K562 (cell line): Measurements from ENCODE around the gene GLIPR1L1. TPM values are rescaled to one million over a fixed set of nuclear protein-coding genes. Genes with fewer than 3 reads are reported as not detected.

ENCODE experiments used
- BMI1 ChIP-seq: fragments of 150-350 bp; IDR thresholded peaks from 2 replicates; pipeline ENCODE4 v1.6.1; 2014; ENCODE audit warnings: low read length
- BRCA1 ChIP-seq, 2 experiments: fragments of 450-650 bp in 1 of 2; sonication (generic) in 1 of 2; formaldehyde crosslinking in 1 of 2; IDR thresholded peaks; 2 replicates each; pipeline versions ENCODE4 v1.5.0 to v1.6.1; 2017 to 2020; ENCODE audit warnings: mild to moderate bottlenecking in 1 of 2, missing genetic modification reagents in 1 of 2
- DDX20 ChIP-seq: fragments of 450-650 bp; IDR thresholded peaks from 2 replicates; pipeline ENCODE4 v1.6.1; 2016; ENCODE audit warnings: missing genetic modification characterization, low read depth, mild to moderate bottlenecking, missing compliant biosample characterization, moderate library complexity
- DNMT1 ChIP-seq: fragments of 450-650 bp; IDR thresholded peaks from 2 replicates; pipeline ENCODE4 v1.6.1; 2016; ENCODE audit warnings: antibody characterized with exemption, mild to moderate bottlenecking
- ELF2 ChIP-seq: fragments of 250-450 bp; sonication (Bioruptor Pico); IDR thresholded peaks from 2 replicates; pipeline ENCODE4 v1.5.0; 2021; ENCODE audit warnings: mild to moderate bottlenecking
- JUN ChIP-seq, 2 experiments: sonication (generic) in 1 of 2; formaldehyde crosslinking in 1 of 2; IDR thresholded peaks; 2 replicates each; pipeline versions ENCODE4 v1.6.1 to v1.8.0; 2012 to 2022; ENCODE audit warnings: borderline replicate concordance in 2 of 2, mild to moderate bottlenecking in 2 of 2, improper control_type of control experiment in 1 of 2, low read depth in 1 of 2, low read length in 1 of 2, missing genetic modification reagents in 1 of 2
- MBD2 ChIP-seq: sonication (generic); IDR thresholded peaks from 2 replicates; pipeline ENCODE4 v1.6.1; 2016; ENCODE audit warnings: low read depth, borderline replicate concordance
- NELFE ChIP-seq: IDR thresholded peaks from 2 replicates; pipeline ENCODE4 v1.6.1; 2011; ENCODE audit warnings: mild to moderate bottlenecking; ENCODE audit not compliant: insufficient read depth, insufficient read length
- NFRKB ChIP-seq: fragments of 450-650 bp; IDR thresholded peaks from 2 replicates; pipeline ENCODE4 v1.6.1; 2016; ENCODE audit warnings: low read depth
- POLR3G ChIP-seq: IDR thresholded peaks from 2 replicates; pipeline ENCODE4 v1.6.1; 2011; ENCODE audit not compliant: insufficient read length, insufficient replicate concordance; ENCODE audit errors: extremely low read depth
- RB1 ChIP-seq: fragments of 450-650 bp; IDR thresholded peaks from 2 replicates; pipeline ENCODE4 v1.6.1; 2017; ENCODE audit warnings: low read depth, mild to moderate bottlenecking
- RBFOX2 ChIP-seq: fragments of 200-400 bp; formaldehyde crosslinking; IDR thresholded peaks from 2 replicates; pipeline ENCODE4 v1.6.1; 2017; ENCODE audit warnings: low read depth, mild to moderate bottlenecking, low read length, moderate library complexity
- ZNF217 ChIP-seq: sonication (generic); formaldehyde crosslinking; IDR thresholded peaks from 2 replicates; pipeline ENCODE4 v1.8.0; 2022; ENCODE audit warnings: mild to moderate bottlenecking, missing genetic modification reagents
- ZNF696 ChIP-seq: fragments of 250-450 bp; sonication (Bioruptor Pico); conservative IDR thresholded peaks from 2 replicates; pipeline ENCODE4 v1.4.0; 2020; ENCODE audit warnings: mild to moderate bottlenecking, moderate library complexity
- polyA plus RNA-seq, 8 experiments: library from polyadenylated mRNA; depleted of rRNA in 4 of 8; stranded (reverse) in 5 of 8; unstranded in 3 of 8; fragments of >200 nt; fragmentation: Nextera tagmentation in 2 of 8; fragmentation: Illumina TruSeq in 1 of 8; extraction: Ambion mirVana in 2 of 8; extraction: Trizol in 1 of 8; gene quantifications; 2 replicates each; pipeline versions ENCODE4 v1.2.1 to v1.2.3, GENCODE V29; 2011 to 2014; ENCODE audit warnings: inconsistent platforms in 1 of 8, missing spikeins in 1 of 8
- total RNA-seq, 7 experiments: library from RNA; depleted of rRNA in 6 of 7; stranded (reverse); fragments of >200 nt in 6 of 7; fragmentation: Illumina TruSeq in 2 of 7; extraction: Trizol in 2 of 7; gene quantifications; 2 replicates each; pipeline versions ENCODE4 v1.2.1 to v1.2.3, GENCODE V29; 2011 to 2021; ENCODE audit warnings: low replicate concordance in 1 of 7
- TF ChIP-seq, protein P1 (sequence below): sonication (generic); formaldehyde crosslinking; IDR thresholded peaks from 2 replicates; pipeline ENCODE4 v1.8.0; 2022; ENCODE audit warnings: mild to moderate bottlenecking, missing genetic modification reagents
- TF ChIP-seq, protein P2 (sequence below): fragments of 250-450 bp; sonication (Bioruptor Pico); IDR thresholded peaks from 2 replicates; pipeline ENCODE4 v1.5.0; 2021
- TF ChIP-seq, protein P3 (sequence below): sonication (generic); formaldehyde crosslinking; IDR thresholded peaks from 2 replicates; pipeline ENCODE4 v1.8.0; 2022; ENCODE audit warnings: missing genetic modification reagents, mild to moderate bottlenecking, borderline replicate concordance
- TF ChIP-seq, protein P4 (sequence below): fragments of 450-650 bp; IDR thresholded peaks from 2 replicates; pipeline ENCODE4 v1.6.1; 2016; ENCODE audit warnings: antibody characterized with exemption
- TF ChIP-seq, protein P5 (sequence below): fragments of 450-650 bp; IDR thresholded peaks from 2 replicates; pipeline ENCODE4 v1.6.1; 2014; ENCODE audit warnings: low read depth, mild to moderate bottlenecking, moderate library complexity, borderline replicate concordance

Gene GLIPR1L1
- total and polyA plus RNA-seq, 9 of the 15 experiments (the other 6 are each of a cell fraction or from before 2014, with no cell fraction given), result not detected

DNA sequence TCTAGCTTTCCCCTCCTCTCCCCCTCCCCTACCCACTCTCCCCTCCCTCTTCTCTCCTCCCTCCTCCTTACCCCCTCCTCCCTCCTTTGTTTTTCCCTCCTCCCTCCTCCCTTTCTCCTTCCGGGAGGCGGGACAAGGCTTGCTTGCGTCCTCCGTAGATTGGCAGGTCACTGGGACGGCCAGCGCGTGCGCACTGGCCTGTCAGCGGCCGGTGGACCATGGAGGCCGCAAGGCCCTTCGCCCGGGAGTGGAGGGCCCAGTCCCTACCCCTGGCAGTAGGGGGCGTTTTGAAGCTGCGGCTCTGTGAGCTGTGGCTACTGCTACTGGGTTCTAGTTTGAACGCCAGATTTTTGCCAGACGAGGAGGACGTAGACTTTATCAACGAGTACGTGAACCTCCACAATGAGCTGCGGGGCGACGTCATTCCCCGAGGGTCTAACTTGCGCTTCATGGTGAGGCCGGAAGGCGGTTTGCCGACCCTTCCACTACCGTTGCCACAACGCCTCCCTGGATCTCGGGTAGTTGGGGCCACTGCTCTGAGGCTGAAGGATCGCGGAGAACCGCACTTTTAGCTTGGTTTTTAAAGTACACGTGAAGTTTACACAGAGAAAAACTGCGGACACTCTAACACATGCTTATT, 56.5 kb downstream of the GLIPR1L1 start, which contains the start of gene GLIPR1L2 (continued):
- peak; percentile 55 for TF ChIP-seq RBFOX2
- no peak for TF ChIP-seq POLR3G
- TF ChIP-seq MBD2, result no peak
- TF ChIP-seq, protein P1, sequence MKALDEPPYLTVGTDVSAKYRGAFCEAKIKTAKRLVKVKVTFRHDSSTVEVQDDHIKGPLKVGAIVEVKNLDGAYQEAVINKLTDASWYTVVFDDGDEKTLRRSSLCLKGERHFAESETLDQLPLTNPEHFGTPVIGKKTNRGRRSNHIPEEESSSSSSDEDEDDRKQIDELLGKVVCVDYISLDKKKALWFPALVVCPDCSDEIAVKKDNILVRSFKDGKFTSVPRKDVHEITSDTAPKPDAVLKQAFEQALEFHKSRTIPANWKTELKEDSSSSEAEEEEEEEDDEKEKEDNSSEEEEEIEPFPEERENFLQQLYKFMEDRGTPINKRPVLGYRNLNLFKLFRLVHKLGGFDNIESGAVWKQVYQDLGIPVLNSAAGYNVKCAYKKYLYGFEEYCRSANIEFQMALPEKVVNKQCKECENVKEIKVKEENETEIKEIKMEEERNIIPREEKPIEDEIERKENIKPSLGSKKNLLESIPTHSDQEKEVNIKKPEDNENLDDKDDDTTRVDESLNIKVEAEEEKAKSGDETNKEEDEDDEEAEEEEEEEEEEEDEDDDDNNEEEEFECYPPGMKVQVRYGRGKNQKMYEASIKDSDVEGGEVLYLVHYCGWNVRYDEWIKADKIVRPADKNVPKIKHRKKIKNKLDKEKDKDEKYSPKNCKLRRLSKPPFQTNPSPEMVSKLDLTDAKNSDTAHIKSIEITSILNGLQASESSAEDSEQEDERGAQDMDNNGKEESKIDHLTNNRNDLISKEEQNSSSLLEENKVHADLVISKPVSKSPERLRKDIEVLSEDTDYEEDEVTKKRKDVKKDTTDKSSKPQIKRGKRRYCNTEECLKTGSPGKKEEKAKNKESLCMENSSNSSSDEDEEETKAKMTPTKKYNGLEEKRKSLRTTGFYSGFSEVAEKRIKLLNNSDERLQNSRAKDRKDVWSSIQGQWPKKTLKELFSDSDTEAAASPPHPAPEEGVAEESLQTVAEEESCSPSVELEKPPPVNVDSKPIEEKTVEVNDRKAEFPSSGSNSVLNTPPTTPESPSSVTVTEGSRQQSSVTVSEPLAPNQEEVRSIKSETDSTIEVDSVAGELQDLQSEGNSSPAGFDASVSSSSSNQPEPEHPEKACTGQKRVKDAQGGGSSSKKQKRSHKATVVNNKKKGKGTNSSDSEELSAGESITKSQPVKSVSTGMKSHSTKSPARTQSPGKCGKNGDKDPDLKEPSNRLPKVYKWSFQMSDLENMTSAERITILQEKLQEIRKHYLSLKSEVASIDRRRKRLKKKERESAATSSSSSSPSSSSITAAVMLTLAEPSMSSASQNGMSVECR (CRISPR knock-in tag), result no peak
- TF ChIP-seq NELFE, result no peak
- no peak for TF ChIP-seq JUN (IDR thresholded peaks at IDR 0.05; ENCODE audit: borderline replicate concordance, low read depth, low read length)
- TF ChIP-seq JUN (CRISPR knock-in tag; IDR thresholded peaks at IDR 0.05; ENCODE audit: borderline replicate concordance), result no peak
- TF ChIP-seq, protein P2, sequence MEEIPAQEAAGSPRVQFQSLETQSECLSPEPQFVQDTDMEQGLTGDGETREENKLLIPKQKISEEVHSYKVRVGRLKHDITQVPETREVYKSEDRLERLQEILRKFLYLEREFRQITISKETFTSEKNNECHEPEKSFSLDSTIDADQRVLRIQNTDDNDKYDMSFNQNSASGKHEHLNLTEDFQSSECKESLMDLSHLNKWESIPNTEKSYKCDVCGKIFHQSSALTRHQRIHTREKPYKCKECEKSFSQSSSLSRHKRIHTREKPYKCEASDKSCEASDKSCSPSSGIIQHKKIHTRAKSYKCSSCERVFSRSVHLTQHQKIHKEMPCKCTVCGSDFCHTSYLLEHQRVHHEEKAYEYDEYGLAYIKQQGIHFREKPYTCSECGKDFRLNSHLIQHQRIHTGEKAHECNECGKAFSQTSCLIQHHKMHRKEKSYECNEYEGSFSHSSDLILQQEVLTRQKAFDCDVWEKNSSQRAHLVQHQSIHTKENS, result no peak
- TF ChIP-seq ELF2 (CRISPR knock-in tag), result no peak
- TF ChIP-seq, protein P3, sequence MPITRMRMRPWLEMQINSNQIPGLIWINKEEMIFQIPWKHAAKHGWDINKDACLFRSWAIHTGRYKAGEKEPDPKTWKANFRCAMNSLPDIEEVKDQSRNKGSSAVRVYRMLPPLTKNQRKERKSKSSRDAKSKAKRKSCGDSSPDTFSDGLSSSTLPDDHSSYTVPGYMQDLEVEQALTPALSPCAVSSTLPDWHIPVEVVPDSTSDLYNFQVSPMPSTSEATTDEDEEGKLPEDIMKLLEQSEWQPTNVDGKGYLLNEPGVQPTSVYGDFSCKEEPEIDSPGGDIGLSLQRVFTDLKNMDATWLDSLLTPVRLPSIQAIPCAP (CRISPR knock-in tag), result no peak
- TF ChIP-seq DDX20, result no peak
- no peak for TF ChIP-seq DNMT1
- no peak for TF ChIP-seq ZNF217 (CRISPR knock-in tag)
- TF ChIP-seq BMI1, result no peak
- TF ChIP-seq NFRKB, result no peak
- TF ChIP-seq, protein P4, sequence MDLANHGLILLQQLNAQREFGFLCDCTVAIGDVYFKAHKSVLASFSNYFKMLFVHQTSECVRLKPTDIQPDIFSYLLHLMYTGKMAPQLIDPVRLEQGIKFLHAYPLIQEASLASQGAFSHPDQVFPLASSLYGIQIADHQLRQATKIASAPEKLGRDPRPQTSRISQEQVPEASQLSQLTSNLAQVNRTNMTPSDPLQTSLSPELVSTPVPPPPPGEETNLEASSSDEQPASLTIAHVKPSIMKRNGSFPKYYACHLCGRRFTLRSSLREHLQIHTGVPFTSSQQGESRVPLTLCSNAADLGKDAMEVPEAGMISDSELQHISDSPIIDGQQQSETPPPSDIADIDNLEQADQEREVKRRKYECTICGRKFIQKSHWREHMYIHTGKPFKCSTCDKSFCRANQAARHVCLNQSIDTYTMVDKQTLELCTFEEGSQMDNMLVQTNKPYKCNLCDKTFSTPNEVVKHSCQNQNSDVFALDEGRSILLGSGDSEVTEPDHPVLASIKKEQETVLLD, result peak; percentile 63
- no peak for TF ChIP-seq BRCA1 (IDR thresholded peaks at IDR 0.05)
- no peak for TF ChIP-seq BRCA1 (CRISPR knock-in tag; IDR thresholded peaks at IDR 0.05)
- TF ChIP-seq, protein P5, sequence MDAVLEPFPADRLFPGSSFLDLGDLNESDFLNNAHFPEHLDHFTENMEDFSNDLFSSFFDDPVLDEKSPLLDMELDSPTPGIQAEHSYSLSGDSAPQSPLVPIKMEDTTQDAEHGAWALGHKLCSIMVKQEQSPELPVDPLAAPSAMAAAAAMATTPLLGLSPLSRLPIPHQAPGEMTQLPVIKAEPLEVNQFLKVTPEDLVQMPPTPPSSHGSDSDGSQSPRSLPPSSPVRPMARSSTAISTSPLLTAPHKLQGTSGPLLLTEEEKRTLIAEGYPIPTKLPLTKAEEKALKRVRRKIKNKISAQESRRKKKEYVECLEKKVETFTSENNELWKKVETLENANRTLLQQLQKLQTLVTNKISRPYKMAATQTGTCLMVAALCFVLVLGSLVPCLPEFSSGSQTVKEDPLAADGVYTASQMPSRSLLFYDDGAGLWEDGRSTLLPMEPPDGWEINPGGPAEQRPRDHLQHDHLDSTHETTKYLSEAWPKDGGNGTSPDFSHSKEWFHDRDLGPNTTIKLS, result no peak
- TF ChIP-seq RB1, result no peak
- TF ChIP-seq ZNF696 (CRISPR knock-in tag), result no peak
